GM18526 (cell line): Measurements from ENCODE around the gene PADI1.

Experiments
- POLR2A ChIP-seq: IDR thresholded peaks from 3 replicates; pipeline ENCODE4 v1.6.1; 2011; ENCODE audit not compliant: insufficient read length; ENCODE audit errors: extremely low read depth

Gene PADI1

DNA sequence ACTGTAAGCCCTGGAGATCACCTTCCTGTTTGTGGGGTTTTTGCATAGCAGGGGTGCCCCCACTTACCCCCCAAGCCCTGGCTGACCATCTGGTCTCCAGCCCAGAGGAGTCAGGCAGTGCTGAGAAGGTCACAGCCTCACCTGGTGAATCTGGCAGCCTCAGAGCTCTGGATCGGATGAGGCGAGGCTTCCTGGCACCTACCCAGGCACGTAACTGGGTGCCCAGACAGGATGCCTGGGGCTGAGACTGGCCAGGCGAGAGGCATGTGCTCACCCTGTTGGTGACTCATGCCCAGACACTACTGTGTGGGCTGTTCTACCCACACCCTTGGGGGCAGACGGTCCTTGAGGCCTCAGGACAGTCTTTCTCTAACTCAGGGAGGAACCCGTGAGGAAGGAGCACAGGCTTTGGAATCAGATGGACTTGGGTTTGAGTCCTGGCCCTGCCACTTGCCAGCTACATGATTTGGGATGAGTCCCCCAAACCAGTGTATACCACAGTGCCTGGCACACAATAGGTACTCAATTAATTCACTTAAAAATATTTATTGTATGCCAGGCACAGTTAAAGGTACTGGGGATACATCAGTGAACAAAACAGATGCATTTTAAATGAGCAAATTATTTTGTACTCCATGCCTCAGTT lies 28.9 kb downstream of the PADI1 start:
- TF ChIP-seq POLR2A = no peak

DNA sequence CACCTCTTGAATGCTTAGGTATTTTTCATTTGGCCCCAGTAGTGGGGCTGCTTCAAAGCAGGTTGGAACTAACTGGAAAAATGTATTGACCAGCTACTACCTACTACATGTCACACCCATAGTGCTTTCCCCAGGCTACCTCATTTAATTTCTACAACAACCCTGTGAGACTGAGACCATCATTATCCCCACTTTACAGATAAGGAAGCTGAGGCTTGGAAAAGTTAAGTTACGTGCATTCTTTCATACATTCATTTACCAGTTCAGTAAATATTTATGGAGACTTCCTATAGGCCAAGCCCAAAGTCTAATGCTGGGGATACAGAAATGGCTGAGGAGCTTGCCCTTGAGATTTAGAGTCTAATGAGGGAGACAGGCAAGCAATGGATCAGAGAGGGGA lies 29.5 kb downstream of the PADI1 start:
- TF ChIP-seq POLR2A = no peak

DNA sequence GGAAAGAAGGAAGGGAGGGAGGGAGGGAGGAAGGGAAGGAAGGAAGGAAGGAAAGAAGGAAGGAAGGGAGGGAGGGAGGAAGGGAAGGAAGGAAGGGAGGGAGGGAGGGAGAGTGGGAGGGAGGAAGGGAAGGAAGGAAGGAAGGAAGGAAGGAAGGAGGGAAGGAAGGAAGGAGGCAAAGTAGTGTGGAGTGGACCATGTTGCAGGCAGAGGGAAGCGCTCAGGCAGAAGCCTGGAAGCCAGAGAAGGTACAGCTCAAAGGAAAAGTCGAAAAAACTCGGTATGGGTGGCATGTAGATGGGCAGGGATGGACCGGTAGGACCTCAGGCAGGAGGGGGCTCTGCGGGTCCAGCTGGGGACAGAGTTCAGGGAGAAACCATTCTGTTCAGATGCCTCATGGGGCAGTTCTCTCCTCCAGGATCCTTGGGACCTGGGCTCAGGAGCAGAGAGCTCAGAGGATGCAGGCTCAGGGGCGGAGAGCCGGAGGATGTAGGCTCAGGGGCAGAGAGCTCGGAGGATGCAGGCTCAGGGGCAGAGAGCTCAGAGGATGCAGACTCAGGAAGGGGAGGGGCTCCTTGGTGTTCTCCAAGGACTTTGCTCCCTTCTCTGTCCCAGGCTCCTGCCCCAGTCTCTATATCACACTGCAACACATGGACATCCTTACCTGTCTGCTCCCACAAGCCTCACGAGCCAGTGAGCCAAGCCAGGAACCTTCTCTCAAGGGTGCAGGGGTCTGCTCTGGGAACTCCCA lies 30.4 kb downstream of the PADI1 start:
- no peak for TF ChIP-seq POLR2A

DNA sequence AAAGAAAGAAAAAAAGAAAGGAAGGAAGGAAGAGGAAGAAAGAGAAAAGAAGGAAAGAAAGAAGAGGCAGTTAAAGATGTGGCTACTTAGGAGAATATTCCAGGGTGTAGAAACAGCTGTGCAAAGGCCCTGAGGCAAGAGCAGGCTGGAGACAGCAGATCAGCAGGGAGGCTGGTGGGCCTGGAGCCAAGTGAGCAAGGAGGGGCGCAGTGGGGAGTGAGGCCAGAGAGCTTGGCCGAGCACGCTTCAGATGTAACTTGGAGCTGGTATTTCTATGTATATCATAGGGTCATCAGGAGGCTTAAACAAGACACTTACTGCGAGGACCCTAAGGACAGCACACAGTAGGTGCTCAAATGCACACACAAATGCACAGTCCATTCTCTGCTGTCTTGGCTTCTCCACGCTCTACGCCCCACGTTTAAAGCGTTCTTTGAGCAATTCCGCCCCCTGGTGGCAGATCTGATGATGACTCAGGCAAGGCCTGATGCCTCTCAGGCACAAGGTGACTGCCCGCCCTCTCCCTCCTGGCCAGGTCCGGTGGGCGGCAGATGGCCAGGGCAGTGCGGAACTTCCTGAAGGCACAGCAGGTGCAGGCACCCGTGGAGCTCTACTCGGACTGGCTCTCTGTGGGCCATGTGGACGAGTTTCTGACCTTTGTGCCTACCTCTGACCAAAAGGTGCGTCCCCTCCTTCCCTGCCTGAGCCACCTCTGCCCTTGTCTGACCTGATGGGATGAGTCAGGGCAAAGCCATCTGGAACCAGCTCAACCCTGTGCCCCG lies 32.0 kb downstream of the PADI1 start:
- no peak for TF ChIP-seq POLR2A

DNA sequence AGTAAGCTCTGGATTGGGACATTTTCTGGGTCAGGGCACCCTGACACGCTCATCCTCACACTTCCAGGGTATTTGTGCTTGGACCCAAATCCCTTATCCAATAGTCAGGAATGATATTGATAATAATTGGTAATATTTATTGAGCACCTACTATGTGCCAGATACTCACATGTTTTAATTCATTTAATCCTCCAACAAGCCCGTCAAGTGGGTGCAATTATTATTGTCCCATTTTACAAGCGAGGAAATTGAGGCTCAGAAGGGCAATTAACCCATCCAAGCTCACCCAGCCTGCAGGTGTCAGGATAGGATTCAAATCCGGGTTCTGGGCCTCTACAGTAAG lies 32.6 kb downstream of the PADI1 start:
- TF ChIP-seq POLR2A = no peak

DNA sequence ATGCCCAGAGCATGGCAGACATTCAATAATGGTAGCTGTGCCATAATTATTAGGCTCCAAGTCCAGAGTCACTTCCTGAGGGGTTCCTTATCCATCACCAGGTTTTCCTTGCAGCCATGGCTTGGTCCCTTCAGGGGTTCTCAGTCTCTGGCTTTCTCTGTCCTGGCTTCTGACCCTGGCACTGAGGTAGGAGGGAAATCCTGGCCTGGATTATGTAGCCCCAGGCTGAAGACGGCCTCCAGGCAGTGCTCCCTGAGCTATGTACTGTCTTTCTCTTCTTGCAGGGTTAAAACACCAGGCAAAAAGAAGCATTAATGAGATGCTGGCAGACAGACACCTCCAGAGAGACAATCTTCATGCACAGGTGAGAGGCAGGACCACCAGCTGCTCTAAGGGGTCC lies 34.5 kb downstream of the PADI1 start:
- TF ChIP-seq POLR2A = no peak

DNA sequence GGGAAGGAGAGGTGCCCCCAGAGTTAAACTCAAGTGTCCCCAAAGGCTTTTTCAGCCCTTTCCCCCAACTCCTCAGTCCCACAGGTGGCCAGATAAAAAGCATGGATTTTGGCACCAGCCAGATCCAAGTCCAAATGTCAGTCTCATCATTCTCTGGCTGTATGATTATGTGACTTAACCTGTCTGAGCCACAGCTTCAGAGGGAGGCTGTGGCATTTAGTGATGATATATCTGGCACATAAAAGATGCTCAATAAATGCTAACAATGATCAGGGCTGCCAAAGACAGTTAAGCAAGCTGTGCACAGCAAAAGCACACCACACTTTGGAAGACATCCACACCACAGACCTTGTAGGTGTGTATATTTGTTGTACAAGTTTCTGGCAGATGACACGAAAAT lies 38.3 kb downstream of the PADI1 start:
- no peak for TF ChIP-seq POLR2A

DNA sequence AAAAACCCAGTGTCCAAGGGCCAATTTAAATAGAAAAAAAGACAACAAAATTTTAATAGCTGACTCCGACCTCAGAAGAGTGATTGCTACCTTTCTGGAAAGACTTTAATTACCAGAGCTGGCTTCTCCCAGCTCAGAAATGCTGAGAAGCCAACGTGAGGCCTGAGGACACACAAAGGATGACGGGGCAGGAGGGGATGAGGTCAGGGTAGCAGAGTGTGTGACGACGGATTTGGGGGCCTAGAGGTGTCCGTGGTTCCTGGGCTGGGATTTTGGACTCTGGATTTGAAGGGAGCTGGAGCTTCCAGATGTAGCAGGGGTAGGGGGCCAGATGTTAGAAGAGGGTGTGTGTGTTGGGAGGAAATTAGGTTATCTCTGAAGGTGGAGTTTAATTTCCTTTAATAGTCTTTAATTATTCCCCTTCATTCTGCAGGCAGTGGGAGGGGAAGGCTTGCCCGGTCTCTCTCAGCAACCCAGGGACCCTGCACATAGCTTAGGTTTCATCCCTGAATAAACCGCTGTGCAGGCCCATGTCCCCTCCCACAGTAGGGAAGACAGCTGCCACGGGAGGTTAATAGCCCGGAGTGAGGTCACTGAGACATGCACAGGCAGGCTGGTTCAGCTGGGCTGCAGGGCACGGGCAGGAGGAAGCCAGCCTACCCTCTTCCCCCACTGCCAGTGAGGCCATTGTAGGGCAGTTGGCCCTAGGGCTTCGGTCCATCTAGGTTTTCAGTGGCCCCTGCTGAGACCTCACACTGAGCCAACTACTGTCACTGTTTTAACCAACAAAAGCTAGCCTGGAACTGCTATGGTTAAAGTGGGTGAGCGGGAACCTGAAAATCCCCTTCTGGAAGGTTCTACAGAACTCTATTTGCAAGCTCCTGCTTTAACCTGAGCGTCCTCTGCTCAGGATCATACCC lies 40.2 kb downstream of the PADI1 start:
- no peak for TF ChIP-seq POLR2A

DNA sequence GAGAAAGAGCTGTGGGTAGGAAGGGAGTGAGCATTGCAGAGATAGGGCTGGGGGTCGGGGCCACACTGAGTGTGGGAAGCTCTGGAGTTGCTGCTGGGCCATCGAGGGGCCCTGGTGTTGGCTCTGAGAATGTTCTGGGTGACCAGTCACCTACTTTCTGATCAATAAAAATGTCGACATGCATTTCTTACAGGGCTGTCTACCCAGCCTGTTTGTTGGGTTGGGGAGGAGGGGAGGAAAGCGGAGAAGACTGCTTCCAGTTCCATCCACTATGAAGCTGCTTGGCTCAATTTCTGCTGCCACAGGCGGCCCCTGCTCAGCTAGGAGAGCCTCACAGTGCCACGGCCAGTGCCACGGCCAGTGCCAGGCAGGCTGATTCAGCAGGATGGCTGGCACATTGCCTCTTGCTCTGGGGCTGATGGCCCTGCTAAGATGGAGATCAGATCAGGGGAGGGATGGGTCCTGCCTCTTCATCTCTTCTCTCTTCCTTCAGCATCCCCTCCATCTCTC lies 40.9 kb downstream of the PADI1 start:
- no peak for TF ChIP-seq POLR2A

DNA sequence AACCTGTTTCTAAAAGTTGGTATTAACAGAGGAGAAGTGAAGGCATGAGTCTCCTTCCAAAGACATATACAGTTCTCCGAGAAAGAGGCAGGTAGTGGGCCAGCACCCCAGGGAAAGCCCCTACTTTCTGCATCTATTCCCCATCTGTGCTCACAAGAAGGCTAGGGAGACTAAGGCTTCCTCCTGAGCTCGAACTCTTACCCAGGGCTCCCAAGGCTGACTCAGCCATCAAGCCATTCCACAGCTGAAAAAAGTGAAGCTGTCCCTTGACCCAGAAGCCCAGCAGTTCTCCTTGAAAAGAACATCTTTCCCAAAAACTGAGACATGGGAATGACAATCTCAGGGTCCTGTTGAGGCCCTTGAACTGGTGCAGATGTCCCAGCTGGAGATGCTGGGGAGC lies 42.0 kb downstream of the PADI1 start:
- no peak for TF ChIP-seq POLR2A

DNA sequence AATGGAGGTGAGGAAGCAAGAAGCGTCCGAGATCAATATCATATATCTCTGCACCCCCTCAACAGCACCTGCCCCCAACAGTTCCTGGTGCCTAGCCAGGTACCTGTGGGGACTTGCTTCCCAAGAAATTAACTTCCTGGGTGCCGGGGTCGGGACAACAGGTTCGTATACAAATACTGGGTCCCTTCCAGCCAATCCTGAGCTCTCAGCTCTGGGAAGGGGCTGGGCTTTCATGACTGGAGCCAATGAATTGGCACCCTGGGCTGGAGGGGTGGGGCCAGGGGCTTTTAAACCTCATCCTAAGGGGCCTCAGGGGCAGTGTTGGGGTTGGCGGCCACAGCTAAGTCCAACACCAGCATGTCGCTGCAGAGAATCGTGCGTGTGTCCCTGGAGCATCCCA lies 43.9 kb downstream of the PADI1 start, which contains the start of gene PADI3:
PADI3 (plus strand) TSS at position 318 of the 400 bp plus-strand sequence; CDS start at position 358, 40 bp downstream.
- no peak for TF ChIP-seq POLR2A

DNA sequence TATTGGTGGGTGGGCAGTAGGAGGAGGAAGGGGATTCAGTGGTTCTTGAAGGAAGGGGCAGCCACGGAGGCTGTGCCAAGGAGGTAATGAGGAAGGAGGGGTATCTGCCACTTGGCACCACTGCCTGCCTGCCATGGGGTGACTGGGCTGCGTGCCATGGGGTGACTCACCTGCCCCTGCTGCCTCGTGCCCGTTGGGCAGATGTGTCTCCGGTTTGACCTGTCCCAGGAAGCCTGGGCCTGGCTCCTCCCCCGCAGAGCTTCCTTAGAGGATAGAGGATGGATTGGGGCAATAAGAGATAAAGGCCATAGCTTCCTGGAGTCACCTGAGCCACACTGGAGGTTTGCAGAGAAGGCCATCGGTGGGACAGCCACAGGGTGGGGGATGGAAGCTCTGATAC lies 45.7 kb downstream of the PADI1 start:
- no peak for TF ChIP-seq POLR2A

DNA sequence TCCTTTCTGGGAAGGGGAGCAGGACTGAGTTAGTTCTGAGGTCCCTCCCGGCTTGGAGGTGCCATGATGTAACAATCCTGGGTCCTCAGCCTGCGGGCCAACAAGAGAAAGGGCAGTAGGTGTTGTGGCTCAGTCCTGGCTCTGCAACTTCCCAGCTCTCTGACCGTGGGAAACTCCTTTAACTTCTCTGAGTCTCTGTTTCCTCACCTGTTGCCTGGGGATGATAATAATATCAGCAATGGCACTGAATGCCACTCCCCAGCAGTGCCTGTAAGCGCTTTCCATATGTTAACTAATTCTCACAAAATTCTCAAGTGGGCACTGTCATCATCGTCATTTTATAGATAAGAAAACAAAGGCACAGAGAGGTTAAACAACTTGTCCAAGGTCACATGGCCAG lies 46.3 kb downstream of the PADI1 start:
- TF ChIP-seq POLR2A = no peak

DNA sequence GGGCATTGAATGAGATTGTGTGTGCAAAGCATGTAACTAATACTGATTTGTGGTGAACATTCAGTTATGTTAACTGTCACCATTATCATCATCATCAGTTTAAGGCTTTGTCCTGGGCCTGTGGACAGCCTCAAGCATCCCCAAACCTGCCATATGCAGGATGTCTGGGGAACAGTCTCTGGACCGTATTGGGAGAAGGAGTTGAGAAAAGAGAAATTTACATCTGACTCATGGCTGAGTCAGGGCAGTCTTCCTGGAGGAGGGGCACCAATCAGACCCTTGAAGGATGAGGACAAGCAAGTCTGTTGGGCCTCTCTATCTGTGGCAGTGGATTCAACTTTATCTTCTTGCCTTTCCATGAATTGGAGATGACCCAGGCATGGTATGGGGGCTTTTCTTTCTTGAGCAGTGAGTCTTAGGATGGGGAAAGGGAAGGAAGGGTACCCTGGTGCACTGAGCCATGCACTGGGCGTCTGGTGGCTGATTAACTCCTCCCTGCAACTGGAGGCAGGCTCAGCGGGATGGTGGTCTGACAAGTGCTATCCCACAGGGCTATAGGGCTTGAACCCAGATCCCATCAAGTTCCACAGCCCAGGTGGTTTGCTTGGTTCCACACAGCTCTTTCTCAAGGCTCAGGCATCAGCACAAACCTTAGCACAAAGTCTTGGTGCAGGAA lies 46.9 kb downstream of the PADI1 start:
- no peak for TF ChIP-seq POLR2A
